PC-3 (cell line): ENCODE data around the gene VCAN. TPM values are rescaled to one million over a fixed set of nuclear protein-coding genes. Genes with fewer than 3 reads are reported as not detected.

ENCODE experiments used
- ATAC-seq: fragments of 200-7000 bp; cut with Tn5 transposase; 2 replicates; pipeline ENCODE4 v1.9.1; 2020; ENCODE audit warnings: mild to moderate bottlenecking, moderate library complexity
- BruUV-seq: library from RNA; stranded (reverse); fragments of 400-500 nt; replicated peaks from 2 replicates; lab custom pipeline; 2021; lab: Mats Ljungman, UMichigan
- CTCF ChIA-PET: fragments of 300-600 bp; sonication (Branson Sonifier 250); formaldehyde crosslinking; loops from one replicate; lab custom pipeline; 2022; ENCODE audit warnings: antibody characterized with exemption; lab: Charles Lee
- POLR2A ChIA-PET: fragments of 300-600 bp; sonication (Branson Sonifier 250); formaldehyde crosslinking; loops from one replicate; lab custom pipeline; 2022; ENCODE audit warnings: antibody characterized with exemption; ENCODE audit not compliant: unreplicated experiment; lab: Charles Lee
- DNase-seq: peaks from one replicate; pipeline ENCODE4 v3.0.0-alpha.2; 2015
- H2AFZ ChIP-seq: fragments of 300-600 bp; sonication (generic); 2 replicates; pipeline ENCODE4 v1.6.0; 2016; ENCODE audit warnings: antibody characterized with exemption, low read length
- H3F3A ChIP-seq: fragments of 300-600 bp; sonication (generic); one replicate; pipeline ENCODE4 v1.6.0; 2017; ENCODE audit warnings: antibody characterized with exemption, low read length, control low read depth, mild to moderate bottlenecking; ENCODE audit not compliant: unreplicated experiment
- H3K27ac ChIP-seq: fragments of 300-600 bp; sonication (generic); 2 replicates; pipeline ENCODE4 v1.5.1; 2016; ENCODE audit warnings: mild to moderate bottlenecking, low read length
- H3K27me3 ChIP-seq: fragments of 300-600 bp; sonication (generic); 2 replicates; pipeline ENCODE4 v1.6.1; 2016; ENCODE audit warnings: low read length, mixed read lengths
- H3K36me3 ChIP-seq: fragments of 300-600 bp; sonication (generic); 2 replicates; pipeline ENCODE4 v1.6.1; 2016; ENCODE audit warnings: low read depth, mixed run types, low read length, mixed read lengths
- H3K4me1 ChIP-seq: fragments of 300-600 bp; sonication (generic); 2 replicates; pipeline ENCODE4 v1.5.1; 2016; ENCODE audit warnings: low read length; ENCODE audit not compliant: insufficient read depth
- H3K4me2 ChIP-seq: fragments of 300-600 bp; sonication (generic); 2 replicates; pipeline ENCODE4 v1.6.0; 2016; ENCODE audit warnings: low read length
- H3K4me3 ChIP-seq: fragments of 300-600 bp; sonication (generic); 2 replicates; pipeline ENCODE4 v1.5.1; 2016; ENCODE audit warnings: mild to moderate bottlenecking, low read length, mixed read lengths
- H3K79me2 ChIP-seq: fragments of 300-600 bp; sonication (generic); 2 replicates; pipeline ENCODE4 v1.6.1; 2017; ENCODE audit warnings: low read length, mixed read lengths
- H3K9ac ChIP-seq: fragments of 300-600 bp; sonication (generic); 2 replicates; pipeline ENCODE4 v1.6.0; 2016; ENCODE audit warnings: mild to moderate bottlenecking, low read length
- H3K9me2 ChIP-seq: fragments of 300-600 bp; sonication (generic); replicated peaks from 2 replicates; pipeline ENCODE4 v1.6.1; 2016; ENCODE audit warnings: mixed run types, low read length, mixed read lengths
- H3K9me3 ChIP-seq: fragments of 300-600 bp; sonication (generic); 2 replicates; pipeline ENCODE4 v1.6.1; 2016; ENCODE audit warnings: low read length, mixed read lengths
- H4K20me1 ChIP-seq: fragments of 300-600 bp; sonication (generic); 2 replicates; pipeline ENCODE4 v1.6.1; 2016; ENCODE audit warnings: low read length, mixed read lengths
- EZH2 ChIP-seq: fragments of 300-600 bp; sonication (generic); IDR thresholded peaks from one replicate; pipeline ENCODE4 v1.6.1; 2017; ENCODE audit warnings: antibody characterized with exemption, mild to moderate bottlenecking, low read length; ENCODE audit not compliant: unreplicated experiment
- EZH2phosphoT487 ChIP-seq: fragments of 300-600 bp; sonication (generic); IDR thresholded peaks from 2 replicates; pipeline ENCODE4 v1.6.1; 2018; ENCODE audit warnings: mild to moderate bottlenecking, antibody characterized with exemption, low read length, borderline replicate concordance
- intact Hi-C: fragments of 100-400 bp; cut with micrococcal nuclease; formaldehyde crosslinking; loops from 2 replicates; pipeline ENCODE4 v1.9.0; 2023
- total RNA-seq: library from RNA; depleted of rRNA; stranded (reverse); fragments of >200 nt; gene quantifications from 2 replicates; pipeline ENCODE4 v1.2.3, GENCODE V29; 2014
- TF ChIP-seq, protein P1 (sequence below): fragments of 300-600 bp; sonication (generic); conservative IDR thresholded peaks from 2 replicates; pipeline ENCODE4 v1.5.1; 2017; ENCODE audit warnings: antibody characterized with exemption, low read depth, mild to moderate bottlenecking, low read length

Gene VCAN
- total RNA-seq, 1 experiment from 2014 or later: 6.2 TPM

DNA sequence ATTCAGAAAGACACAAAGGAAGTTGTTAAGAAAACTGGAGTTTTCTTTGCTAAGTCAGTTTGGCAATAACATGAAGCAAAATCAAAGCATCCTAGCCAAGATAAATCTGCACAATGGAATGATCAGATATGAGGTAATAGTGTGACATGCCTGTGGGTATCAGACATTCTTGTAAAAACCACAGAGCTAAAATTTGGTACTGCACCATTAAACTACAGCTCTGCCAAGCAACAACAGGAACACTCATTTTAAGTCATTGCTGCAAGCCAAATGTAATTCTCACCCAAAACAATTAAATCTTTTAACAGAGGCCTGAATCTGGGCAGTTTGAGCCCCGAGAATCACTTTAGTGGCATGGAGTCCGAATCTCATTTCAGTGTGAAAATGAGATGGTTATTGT lies 96.6 kb downstream of the VCAN start:
- no TSS peak for BruUV-seq
- Histone ChIP-seq H3K27me3 (no peaks in the 10 kb centered on the region), H3K4me3 (no peak overlapping the region), H4K20me1 (no peaks in the 10 kb centered on the region), H3K4me1 (peaks cover 29% of the 10 kb centered on the region), H3K79me2 (no peaks in the 10 kb centered on the region), H2AFZ (no peak overlapping the region), H3K9ac (no peak overlapping the region), H3K4me2 (peak overlapping the region; percentile 67), H3F3A (peaks cover 4% of the 10 kb centered on the region), H3K9me2 (no peaks in the 10 kb centered on the region), H3K9me3 (no peaks in the 10 kb centered on the region), H3K27ac (peak overlapping the region; percentile 45), H3K36me3 (no peaks in the 10 kb centered on the region)
- peak; percentile 86 for DNase-seq
- ATAC-seq: peak; percentile 84
- intact Hi-C loops: loop anchor here (10.0 kb wide), 1 partner anchor 473 kb away; no protein-coding TSS in a partner anchor
- TF ChIP-seq EZH2 (no peak), EZH2phosphoT487 (no peak)
- TF ChIP-seq, protein P1, sequence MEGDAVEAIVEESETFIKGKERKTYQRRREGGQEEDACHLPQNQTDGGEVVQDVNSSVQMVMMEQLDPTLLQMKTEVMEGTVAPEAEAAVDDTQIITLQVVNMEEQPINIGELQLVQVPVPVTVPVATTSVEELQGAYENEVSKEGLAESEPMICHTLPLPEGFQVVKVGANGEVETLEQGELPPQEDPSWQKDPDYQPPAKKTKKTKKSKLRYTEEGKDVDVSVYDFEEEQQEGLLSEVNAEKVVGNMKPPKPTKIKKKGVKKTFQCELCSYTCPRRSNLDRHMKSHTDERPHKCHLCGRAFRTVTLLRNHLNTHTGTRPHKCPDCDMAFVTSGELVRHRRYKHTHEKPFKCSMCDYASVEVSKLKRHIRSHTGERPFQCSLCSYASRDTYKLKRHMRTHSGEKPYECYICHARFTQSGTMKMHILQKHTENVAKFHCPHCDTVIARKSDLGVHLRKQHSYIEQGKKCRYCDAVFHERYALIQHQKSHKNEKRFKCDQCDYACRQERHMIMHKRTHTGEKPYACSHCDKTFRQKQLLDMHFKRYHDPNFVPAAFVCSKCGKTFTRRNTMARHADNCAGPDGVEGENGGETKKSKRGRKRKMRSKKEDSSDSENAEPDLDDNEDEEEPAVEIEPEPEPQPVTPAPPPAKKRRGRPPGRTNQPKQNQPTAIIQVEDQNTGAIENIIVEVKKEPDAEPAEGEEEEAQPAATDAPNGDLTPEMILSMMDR: no peak
- POLR2A ChIA-PET: interaction anchor here (0.5 kb wide), 1 partner anchor 10 kb away, joined by 4 read pairs; no protein-coding TSS in a partner anchor
- CTCF ChIA-PET: no interaction called here

DNA sequence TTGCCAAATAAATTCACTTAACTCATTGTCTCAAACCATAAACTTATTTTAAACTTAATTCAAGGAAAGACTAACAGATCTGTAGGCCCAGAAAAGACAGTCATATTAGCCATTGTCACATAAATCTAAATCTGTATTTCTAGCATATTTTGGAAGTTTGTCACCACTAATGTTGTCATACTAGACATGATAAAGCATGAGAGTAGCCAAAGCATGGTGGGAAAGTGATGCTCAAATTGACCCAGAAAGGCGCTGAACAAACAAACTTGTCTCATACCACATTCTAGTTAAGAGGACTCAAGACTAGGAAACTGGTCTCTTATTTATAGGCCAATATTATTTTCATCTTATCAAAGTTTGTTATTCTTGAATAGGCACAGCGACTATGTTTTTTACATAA lies 99.4 kb downstream of the VCAN start:
- H3K9me2 ChIP-seq: no peaks in the 10 kb centered on the region
- H3K36me3 ChIP-seq: no peaks in the 10 kb centered on the region
- H3K9me3 ChIP-seq: no peaks in the 10 kb centered on the region
- H3K27me3 ChIP-seq: no peaks in the 10 kb centered on the region
- H3K27ac ChIP-seq: no peak overlapping the region
- no peak overlapping the region for H3K4me2 ChIP-seq
- no peaks in the 10 kb centered on the region for H4K20me1 ChIP-seq
- H3K9ac ChIP-seq: no peak overlapping the region
- TF ChIP-seq EZH2phosphoT487: no peak
- TF ChIP-seq, protein P1: no peak
- no peak for TF ChIP-seq EZH2
- POLR2A ChIA-PET: no interaction called here
- ATAC-seq (no peak), DNase-seq (peak; percentile 14)
- intact Hi-C loops: no loop called here
- no peaks in the 10 kb centered on the region for H3K79me2 ChIP-seq
- no TSS peak for BruUV-seq
- no peak overlapping the region for H2AFZ ChIP-seq
- H3F3A ChIP-seq: peaks cover 4% of the 10 kb centered on the region
- H3K4me1 ChIP-seq: peaks cover 19% of the 10 kb centered on the region
- no peak overlapping the region for H3K4me3 ChIP-seq
- CTCF ChIA-PET: no interaction called here

DNA sequence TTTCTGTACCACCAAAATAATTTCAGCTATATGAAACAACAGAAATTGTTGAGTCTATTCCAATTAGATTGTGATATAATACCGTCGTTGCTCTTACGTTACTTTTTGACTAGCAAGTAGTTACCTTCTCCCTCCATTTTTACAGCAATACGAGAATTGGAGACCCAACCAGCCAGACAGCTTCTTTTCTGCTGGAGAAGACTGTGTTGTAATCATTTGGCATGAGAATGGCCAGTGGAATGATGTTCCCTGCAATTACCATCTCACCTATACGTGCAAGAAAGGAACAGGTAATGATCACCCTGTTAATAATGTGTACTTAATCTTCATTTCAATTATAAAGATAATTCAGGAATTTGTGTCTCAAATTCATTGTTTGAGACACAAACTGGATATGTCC lies 100.7 kb downstream of the VCAN start:
- Histone ChIP-seq H3K4me1 (peaks cover 32% of the 10 kb centered on the region), H3F3A (peaks cover 15% of the 10 kb centered on the region), H3K4me2 (no peak overlapping the region), H3K9me3 (no peaks in the 10 kb centered on the region), H3K79me2 (no peaks in the 10 kb centered on the region), H2AFZ (no peak overlapping the region), H3K27ac (no peak overlapping the region), H4K20me1 (no peaks in the 10 kb centered on the region), H3K27me3 (no peaks in the 10 kb centered on the region), H3K9me2 (no peaks in the 10 kb centered on the region), H3K36me3 (no peaks in the 10 kb centered on the region), H3K9ac (no peak overlapping the region), H3K4me3 (no peak overlapping the region)
- DNase-seq (no peak), ATAC-seq (no peak)
- no peak for TF ChIP-seq EZH2phosphoT487
- TF ChIP-seq, protein P1: no peak
- no peak for TF ChIP-seq EZH2
- intact Hi-C loops: no loop called here
- no TSS peak for BruUV-seq
- POLR2A ChIA-PET: no interaction called here
- CTCF ChIA-PET: no interaction called here
